ENCODE measurements around the gene CNGA4. TPM values are rescaled to one million over a fixed set of nuclear protein-coding genes. Genes with fewer than 3 reads are reported as not detected.
A peak's percentile ranks its signal among the peaks of the same experiment; 100 is the strongest.

CNGA4 gene
- total RNA-seq, 4 donors from 2014 or later, result 0.38 TPM; not detected in 3

DNA sequence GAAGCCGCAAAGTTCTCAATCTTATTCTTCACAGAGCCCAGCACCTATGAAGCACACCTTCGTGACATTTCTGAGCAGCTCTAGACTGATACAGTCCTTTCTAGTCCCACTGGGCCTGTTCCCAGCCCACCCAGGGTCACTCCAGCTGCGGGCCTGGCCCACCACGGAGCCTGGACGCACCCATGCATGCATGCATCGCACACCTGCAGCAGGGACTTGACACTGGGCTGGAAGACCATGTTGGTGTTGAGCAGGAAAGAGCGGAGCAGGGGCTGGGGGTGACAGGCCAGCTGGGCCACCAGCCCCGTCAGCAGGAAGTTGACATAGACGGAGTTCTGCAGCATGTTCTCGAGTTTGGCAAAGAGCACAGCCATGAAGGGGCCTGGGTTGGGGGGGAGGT lies 24.4 kb upstream of the CNGA4 start:
- DNase-seq, result no peak

DNA sequence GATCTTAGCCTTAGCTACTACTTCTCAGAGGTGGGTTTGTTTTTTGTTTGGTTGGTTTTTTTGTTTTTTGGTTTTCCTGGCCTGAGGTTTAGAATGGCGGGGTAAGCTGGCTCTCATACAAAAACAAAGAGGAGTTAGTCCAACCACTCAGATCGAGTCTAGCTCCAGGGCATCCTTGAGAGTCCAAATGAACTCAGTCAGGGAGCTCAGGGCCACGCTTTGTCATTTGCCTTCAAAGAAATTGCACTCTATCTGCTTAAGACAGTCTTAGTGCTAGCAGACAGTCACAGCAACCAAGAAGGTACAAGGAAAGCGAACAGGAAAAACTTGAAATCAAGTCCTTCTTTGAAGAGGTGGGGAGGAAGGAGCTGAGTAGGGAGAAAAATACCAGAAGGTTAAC lies 22.4 kb upstream of the CNGA4 start:
- H3K4me3 ChIP-seq, result no peak overlapping the region

More for the DNA sequence above, 24.4 kb upstream of the CNGA4 start:
- H3K9me3 ChIP-seq, result no peaks in the 10 kb centered on the region
- H3K36me3 ChIP-seq, result peaks cover 18 to 100% (median 48%) of the 10 kb centered on the region in 3 donors
- no peak overlapping the region for H3K4me3 ChIP-seq
- WGBS, 2 donors, result 91 to 100% methylated on average over 3 to 6 of the region's 10 CpGs
- no peak overlapping the region for H3K27ac ChIP-seq
- no peaks in the 10 kb centered on the region for H3K27me3 ChIP-seq
- TF ChIP-seq, protein P1, sequence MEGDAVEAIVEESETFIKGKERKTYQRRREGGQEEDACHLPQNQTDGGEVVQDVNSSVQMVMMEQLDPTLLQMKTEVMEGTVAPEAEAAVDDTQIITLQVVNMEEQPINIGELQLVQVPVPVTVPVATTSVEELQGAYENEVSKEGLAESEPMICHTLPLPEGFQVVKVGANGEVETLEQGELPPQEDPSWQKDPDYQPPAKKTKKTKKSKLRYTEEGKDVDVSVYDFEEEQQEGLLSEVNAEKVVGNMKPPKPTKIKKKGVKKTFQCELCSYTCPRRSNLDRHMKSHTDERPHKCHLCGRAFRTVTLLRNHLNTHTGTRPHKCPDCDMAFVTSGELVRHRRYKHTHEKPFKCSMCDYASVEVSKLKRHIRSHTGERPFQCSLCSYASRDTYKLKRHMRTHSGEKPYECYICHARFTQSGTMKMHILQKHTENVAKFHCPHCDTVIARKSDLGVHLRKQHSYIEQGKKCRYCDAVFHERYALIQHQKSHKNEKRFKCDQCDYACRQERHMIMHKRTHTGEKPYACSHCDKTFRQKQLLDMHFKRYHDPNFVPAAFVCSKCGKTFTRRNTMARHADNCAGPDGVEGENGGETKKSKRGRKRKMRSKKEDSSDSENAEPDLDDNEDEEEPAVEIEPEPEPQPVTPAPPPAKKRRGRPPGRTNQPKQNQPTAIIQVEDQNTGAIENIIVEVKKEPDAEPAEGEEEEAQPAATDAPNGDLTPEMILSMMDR (IDR thresholded peaks at IDR 0.05), result no peak
- TF ChIP-seq POLR2A (IDR thresholded peaks at IDR 0.05), result no peak
- peaks cover 0 to 12% (median 8%) of the 10 kb centered on the region in 3 donors for H3K4me1 ChIP-seq
- intact Hi-C loops (cut with DNase I), result no loop called here

DNA sequence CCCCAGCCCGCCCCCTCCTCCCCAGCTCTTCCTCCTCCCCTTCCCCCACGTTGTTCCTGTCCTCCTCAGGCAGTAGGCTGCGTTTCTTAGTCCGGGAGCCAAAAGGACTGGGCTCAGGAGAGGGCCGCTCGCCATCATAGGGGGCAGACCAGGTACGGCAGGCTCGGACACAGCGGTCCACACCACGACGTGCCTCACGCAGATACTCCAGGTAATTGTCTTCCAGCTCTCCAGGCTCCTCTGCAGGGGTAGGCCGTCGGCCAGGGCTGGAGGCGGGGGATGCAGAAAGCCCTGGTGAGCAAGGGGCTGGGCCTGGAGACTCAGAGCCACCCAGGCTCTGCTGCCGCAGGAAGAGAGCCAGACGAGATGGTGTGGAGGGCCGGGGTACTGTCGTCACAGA lies 21.2 kb upstream of the CNGA4 start:
- H3K27ac ChIP-seq, result no peak overlapping the region
- peaks cover 0 to 20% (median 14%) of the 10 kb centered on the region in 3 donors for H3K4me1 ChIP-seq
- H3K4me3 ChIP-seq, result no peak overlapping the region
- H3K27me3 ChIP-seq, result no peaks in the 10 kb centered on the region
- H3K36me3 ChIP-seq, result peaks cover 29 to 100% (median 40%) of the 10 kb centered on the region in 3 donors
- DNase-seq, result no peak
- intact Hi-C loops (cut with DNase I), result no loop called here
- TF ChIP-seq, protein P1 (IDR thresholded peaks at IDR 0.05), result no peak
- no peak for TF ChIP-seq POLR2A (IDR thresholded peaks at IDR 0.05)
- WGBS, 2 donors, result 83 to 85% methylated on average over 4 to 8 of the region's 19 CpGs
- no peaks in the 10 kb centered on the region for H3K9me3 ChIP-seq

More for the DNA sequence above, 22.4 kb upstream of the CNGA4 start:
- no peak for DNase-seq
- intact Hi-C loops (cut with DNase I), result no loop called here
- H3K36me3 ChIP-seq, result peaks cover 18 to 100% (median 32%) of the 10 kb centered on the region in 3 donors
- H3K27me3 ChIP-seq, result no peaks in the 10 kb centered on the region
- H3K9me3 ChIP-seq, result no peaks in the 10 kb centered on the region
- 75 to 91% methylated on average over 4 of the region's 4 CpGs for WGBS, 2 donors
- TF ChIP-seq POLR2A (IDR thresholded peaks at IDR 0.05), result no peak
- TF ChIP-seq, protein P1 (IDR thresholded peaks at IDR 0.05), result no peak
- peaks cover 0 to 20% (median 14%) of the 10 kb centered on the region in 3 donors for H3K4me1 ChIP-seq
- H3K27ac ChIP-seq, result no peak overlapping the region

DNA sequence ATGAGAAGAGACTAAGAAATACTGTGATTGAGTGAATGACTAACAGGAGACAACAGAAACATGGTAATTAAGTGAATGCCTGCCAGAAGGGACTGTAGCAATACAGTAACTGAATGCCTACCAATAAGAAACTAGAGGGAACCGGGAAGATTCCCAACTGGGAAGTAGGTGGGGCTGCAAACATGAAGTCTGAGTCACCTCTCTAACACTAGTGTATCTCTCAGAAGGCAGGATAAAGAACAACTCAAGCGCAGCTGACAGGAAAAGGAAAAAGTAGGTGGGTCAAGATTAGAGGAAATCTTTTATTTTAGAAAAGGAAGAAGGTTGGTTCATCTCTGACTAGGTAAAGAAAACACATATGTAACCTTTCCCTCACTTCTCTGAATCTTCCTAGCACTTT lies 19.5 kb upstream of the CNGA4 start:
- WGBS, 2 donors, result 25 to 33% methylated on average over 2 of the region's 2 CpGs
- H3K36me3 ChIP-seq, result peaks cover 36 to 100% (median 54%) of the 10 kb centered on the region in 3 donors
- peak overlapping the region; percentile 58 to 72 (median 71) for H3K27ac ChIP-seq
- H3K4me1 ChIP-seq, result peaks cover 0 to 20% (median 14%) of the 10 kb centered on the region in 3 donors
- no peak overlapping the region for H3K4me3 ChIP-seq
- TF ChIP-seq, protein P1 (IDR thresholded peaks at IDR 0.05), result no peak
- no peak for TF ChIP-seq POLR2A (IDR thresholded peaks at IDR 0.05)
- H3K9me3 ChIP-seq, result no peaks in the 10 kb centered on the region
- intact Hi-C loops (cut with DNase I), result no loop called here
- DNase-seq, result no peak
- H3K27me3 ChIP-seq, result no peaks in the 10 kb centered on the region

DNA sequence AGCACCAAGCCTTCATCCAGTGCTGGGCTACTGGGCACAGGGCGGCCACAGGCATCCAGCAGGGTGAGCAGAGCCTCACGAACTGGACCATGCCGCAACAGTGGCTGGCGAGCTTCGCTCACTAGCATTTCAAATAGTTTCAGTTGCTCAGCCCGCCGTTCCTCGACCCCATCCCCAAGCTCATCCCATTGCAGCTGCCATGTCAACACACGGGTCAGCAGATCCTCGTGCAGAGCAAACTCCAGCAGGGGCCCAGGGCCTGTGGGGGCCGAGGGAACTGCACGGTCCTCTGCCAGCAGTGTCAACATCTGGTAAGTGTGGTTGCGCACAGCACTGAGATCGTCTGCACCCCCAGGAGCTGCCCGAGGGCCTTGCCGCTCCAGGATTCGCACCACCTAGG lies 15.0 kb upstream of the CNGA4 start:
- 95 to 96% methylated on average over 9 to 10 of the region's 17 CpGs for WGBS, 2 donors
- Histone ChIP-seq H3K4me3 (no peak overlapping the region), H3K27me3 (no peaks in the 10 kb centered on the region), H3K36me3 (peaks cover 19 to 56% (median 29%) of the 10 kb centered on the region in 3 donors), H3K9me3 (no peaks in the 10 kb centered on the region), H3K4me1 (peaks cover 0 to 34% (median 10%) of the 10 kb centered on the region in 3 donors), H3K27ac (no peak overlapping the region)
- DNase-seq, result no peak
- TF ChIP-seq, protein P1 (IDR thresholded peaks at IDR 0.05), result no peak
- TF ChIP-seq POLR2A (IDR thresholded peaks at IDR 0.05), result no peak
- intact Hi-C loops (cut with DNase I), result loop anchor here (10.0 kb wide), 1 partner anchor 271 kb away; the partner anchor contains the start of gene DNHD1
